GM19023 (cell line): ENCODE measurements around the gene RHOG.

ENCODE experiments used
- ATAC-seq: cut with Tn5 transposase; IDR thresholded peaks from one replicate; pipeline ENCODE4 v1.9.1; 2021; ENCODE audit warnings: mild to moderate bottlenecking, moderate library complexity; ENCODE audit not compliant: unreplicated experiment

RHOG gene

GRCh38 chr11:3781423-3781822 lies 59.3 kb downstream of the RHOG start:
- no peak for ATAC-seq
